ENCODE data around the gene ITGA4.

Gene ITGA4

DNA sequence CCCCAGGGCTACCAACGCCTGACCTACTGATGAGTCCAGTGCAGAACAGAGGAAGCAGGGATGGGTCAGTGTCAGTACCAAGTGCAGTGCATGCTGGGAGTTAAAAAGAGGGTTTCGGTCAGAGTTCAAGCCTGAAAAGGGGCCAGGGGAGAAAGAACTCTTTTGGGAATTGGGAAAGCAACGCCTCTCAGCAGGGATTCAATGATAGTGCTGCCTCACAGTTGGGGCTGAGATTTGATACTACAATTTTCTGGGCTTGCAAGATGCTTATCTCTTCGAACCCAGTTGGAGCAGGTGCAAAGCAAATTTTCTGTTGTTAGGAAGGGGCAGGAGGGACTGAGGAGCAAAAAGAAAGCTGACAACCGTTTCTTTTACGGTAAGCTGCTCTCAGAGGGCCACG lies 117.1 kb downstream of the ITGA4 start:
- DNase-seq (ENCODE audit: low read depth, low spot score) = no peak

- DNase-seq (ENCODE audit: low read depth, low spot score) = no peak
Observed at GRCh38 chr2:181575024-181575649, 118.0 kb downstream of the ITGA4 start.

DNA sequence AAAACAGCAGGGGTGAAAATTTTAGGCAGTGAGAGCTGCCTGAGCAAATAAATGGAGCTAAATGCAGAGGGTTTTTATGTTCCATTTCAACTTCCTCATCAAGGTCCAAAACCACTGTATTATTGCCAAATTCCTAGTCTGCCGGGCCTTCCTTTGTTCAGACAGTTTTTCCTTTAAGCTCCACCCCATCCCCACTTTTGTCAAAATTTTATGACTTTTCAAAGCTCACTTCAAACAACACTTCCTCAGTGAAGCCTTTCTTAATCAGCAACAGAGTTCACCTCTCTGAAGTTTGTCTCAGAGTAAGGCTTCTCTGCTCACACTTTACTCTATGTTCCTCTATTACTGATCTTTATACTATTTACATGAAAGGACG lies 118.5 kb downstream of the ITGA4 start:
- DNase-seq (ENCODE audit: low read depth, low spot score) = no peak

- no peak for DNase-seq (ENCODE audit: low read depth, low spot score)
Observed at GRCh38 chr2:181576431-181576830, 119.2 kb downstream of the ITGA4 start.

- no peak for DNase-seq (ENCODE audit: low read depth, low spot score)
Observed at GRCh38 chr2:181578829-181579228, 121.6 kb downstream of the ITGA4 start.

GRCh38 chr2:181581534-181581933 lies 124.3 kb downstream of the ITGA4 start:
- DNase-seq (ENCODE audit: low read depth, low spot score) = no peak

DNA sequence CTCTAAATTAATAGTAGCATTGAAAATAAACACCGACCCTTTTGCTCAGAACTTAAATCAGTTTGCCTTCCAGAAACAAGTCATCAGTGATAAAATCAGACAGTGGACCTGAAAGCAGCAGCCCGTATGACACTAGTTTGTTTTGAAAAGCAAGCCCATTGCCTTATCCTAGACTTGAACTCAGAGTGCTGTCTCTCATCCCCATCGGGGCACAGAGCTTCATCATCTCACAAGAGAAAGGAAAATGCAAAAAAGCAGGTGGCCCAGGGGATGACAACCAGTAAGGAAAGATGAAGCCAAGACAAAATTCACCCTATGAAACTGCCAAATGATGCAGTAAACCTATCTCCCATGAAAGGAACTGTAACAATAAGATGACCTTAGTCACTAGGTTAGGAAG lies 128.5 kb downstream of the ITGA4 start:
- DNase-seq (ENCODE audit: low read depth, low spot score) = no peak

Data from smooth muscle cell of the brain vasculature (primary cell).